HepG2 (cell line): ENCODE results near the gene AGPAT3. TPM values are rescaled to one million over a fixed set of nuclear protein-coding genes. Genes with fewer than 3 reads are reported as not detected.

Source experiments
- ATAC-seq: fragments of 200-7000 bp; cut with Tn5 transposase; 3 replicates; pipeline ENCODE4 v1.9.1; 2020; ENCODE audit warnings: mild to moderate bottlenecking, moderate library complexity
- BruUV-seq: library from RNA; stranded (reverse); fragments of 400-500 nt; replicated peaks from 2 replicates; lab custom pipeline; 2021; lab: Mats Ljungman, UMichigan
- CTCF ChIA-PET: fragments of 300-600 bp; formaldehyde crosslinking; extraction: SDS; loops from one replicate; lab custom pipeline; 2021; ENCODE audit warnings: low total read pairs, inconsistent platforms, low intra/inter-chr PET ratio; lab: Yijun Ruan, JAX
- POLR2A ChIA-PET: fragments of 350-600 bp; sonication (Branson Sonifier 250); formaldehyde crosslinking; loops from one replicate; lab custom pipeline; 2020; ENCODE audit warnings: antibody characterized with exemption, inconsistent platforms; lab: Yijun Ruan, JAX
- DNase-seq: peaks from one replicate; pipeline ENCODE4 v3.0.0-alpha.2; 2015; ENCODE audit warnings: low spot score
- FAIRE-seq: peaks from 3 replicates; lab custom pipeline; 2011; peaks lifted over from hg19 to GRCh38; lab: Jason Lieb, UNC
- H2AFZ ChIP-seq: one replicate; pipeline ENCODE4 v1.6.1; 2011; ENCODE audit warnings: low read length, inconsistent platforms
- H3K27ac ChIP-seq: fragments of 300-600 bp; 3 replicates; pipeline ENCODE4 v1.8.0; 2011; ENCODE audit warnings: mixed run types, mild to moderate bottlenecking, mixed read lengths, low read length, inconsistent platforms; ENCODE audit not compliant: insufficient read depth; ENCODE audit errors: extremely low read length
- H3K27me3 ChIP-seq, 2 experiments: fragments of 200-600 bp in 1 of 2; 2 replicates in 1 of 2; 3 replicates in 1 of 2; pipeline versions ENCODE4 v1.6.0 to v1.8.0; 2011; ENCODE audit warnings: low read length in 2 of 2, mild to moderate bottlenecking in 2 of 2, moderate library complexity in 2 of 2, inconsistent platforms in 1 of 2; ENCODE audit not compliant: insufficient read depth in 2 of 2, control insufficient read depth in 1 of 2
- H3K36me3 ChIP-seq, 2 experiments: fragments of 200-600 bp in 1 of 2; replicated peaks in 1 of 2; 2 replicates in 1 of 2; 3 replicates in 1 of 2; pipeline versions ENCODE4 v1.5.1 to v1.8.0; 2011; ENCODE audit warnings: low read length in 2 of 2, inconsistent platforms in 1 of 2; ENCODE audit not compliant: insufficient read depth in 2 of 2, control insufficient read depth in 1 of 2
- H3K4me1 ChIP-seq: 2 replicates; pipeline ENCODE4 v1.5.1; 2012; ENCODE audit warnings: low read length, inconsistent platforms; ENCODE audit not compliant: insufficient read depth
- H3K4me2 ChIP-seq: 2 replicates; pipeline ENCODE4 v1.6.0; 2011; ENCODE audit warnings: low read depth, low read length, inconsistent platforms
- H3K4me3 ChIP-seq, 3 experiments: fragments of 200-600 bp in 1 of 3; sonication (generic), shearing (Covaris generic) in 1 of 3; replicated peaks in 1 of 3; 2 replicates each; pipeline ENCODE4 v1.5.1; 2011 to 2016; ENCODE audit warnings: low read length in 3 of 3, inconsistent platforms in 2 of 3, low read depth in 2 of 3, mild to moderate bottlenecking in 2 of 3, control low read depth in 1 of 3, mixed read lengths in 1 of 3; ENCODE audit not compliant: insufficient read depth in 1 of 3
- H3K79me2 ChIP-seq: one replicate; pipeline ENCODE4 v1.6.1; 2011; ENCODE audit warnings: low read length, inconsistent platforms; ENCODE audit not compliant: insufficient read depth
- H3K9ac ChIP-seq: 2 replicates; pipeline ENCODE4 v1.6.0; 2011; ENCODE audit warnings: mild to moderate bottlenecking, low read depth, low read length, inconsistent platforms; ENCODE audit not compliant: insufficient read depth
- H3K9me3 ChIP-seq: 2 replicates; pipeline ENCODE4 v1.5.1; 2012; ENCODE audit warnings: mild to moderate bottlenecking, low read length
- H4K20me1 ChIP-seq: 2 replicates; pipeline ENCODE4 v1.6.0; 2011; ENCODE audit warnings: inconsistent platforms, mild to moderate bottlenecking, low read length, moderate library complexity; ENCODE audit not compliant: insufficient read depth
- ARHGAP35 ChIP-seq: sonication (generic); formaldehyde crosslinking; IDR thresholded peaks from 2 replicates; pipeline ENCODE4 v1.9.0; 2022; ENCODE audit warnings: mild to moderate bottlenecking, inconsistent platforms, moderate library complexity, missing genetic modification reagents, borderline replicate concordance
- DMTF1 ChIP-seq: sonication (generic); formaldehyde crosslinking; IDR thresholded peaks from 2 replicates; pipeline ENCODE4 v1.4.0; 2020; ENCODE audit warnings: mild to moderate bottlenecking, missing genetic modification reagents
- HOXA7 ChIP-seq: sonication (generic); formaldehyde crosslinking; IDR thresholded peaks from 2 replicates; pipeline ENCODE4 v1.8.1; 2022; ENCODE audit warnings: mild to moderate bottlenecking, missing genetic modification reagents, moderate library complexity
- IRF1 ChIP-seq: sonication (generic); formaldehyde crosslinking; IDR thresholded peaks from 2 replicates; pipeline ENCODE4 v1.4.0; 2020; ENCODE audit warnings: low read depth, mild to moderate bottlenecking, missing genetic modification reagents
- NFIC ChIP-seq: IDR thresholded peaks from 2 replicates; pipeline ENCODE4 v1.6.1; 2012; ENCODE audit warnings: mild to moderate bottlenecking, low read length, inconsistent platforms
- NFYB ChIP-seq: sonication (generic); formaldehyde crosslinking; IDR thresholded peaks from 2 replicates; pipeline ENCODE4 v1.4.0; 2020; ENCODE audit warnings: missing genetic modification reagents
- PAWR ChIP-seq: sonication (generic); formaldehyde crosslinking; IDR thresholded peaks from 2 replicates; pipeline ENCODE4 v1.4.0; 2020; ENCODE audit warnings: missing genetic modification reagents, mild to moderate bottlenecking, borderline replicate concordance
- PAXIP1 ChIP-seq: sonication (generic); formaldehyde crosslinking; conservative IDR thresholded peaks from 2 replicates; pipeline ENCODE4 v1.4.0; 2020; ENCODE audit warnings: mild to moderate bottlenecking, missing genetic modification reagents, moderate library complexity
- PHF8 ChIP-seq: sonication (generic); formaldehyde crosslinking; IDR thresholded peaks from 2 replicates; pipeline ENCODE4 v1.5.0; 2020; ENCODE audit warnings: missing genetic modification reagents
- SCMH1 ChIP-seq: sonication (generic); formaldehyde crosslinking; IDR thresholded peaks from 2 replicates; pipeline ENCODE4 v1.9.0; 2021; ENCODE audit warnings: missing genetic modification reagents, mild to moderate bottlenecking, borderline replicate concordance
- SUZ12 ChIP-seq: fragments of 150-350 bp; IDR thresholded peaks from 2 replicates; pipeline ENCODE4 v1.6.1; 2014; ENCODE audit warnings: low read depth, low read length
- THAP11 ChIP-seq: IDR thresholded peaks from 2 replicates; pipeline ENCODE4 v1.6.1; 2016; ENCODE audit warnings: missing biosample characterization, missing genetic modification reagents
- ZNF616 ChIP-seq: sonication (generic); formaldehyde crosslinking; IDR thresholded peaks from 2 replicates; pipeline ENCODE4 v1.5.0; 2020; ENCODE audit warnings: low read depth, mild to moderate bottlenecking, missing genetic modification reagents
- WGBS: methylation state at CpG from one replicate; pipeline ENCODE4 v1.1.6; 2017; ENCODE audit warnings: low lambda C conversion rate; 5-methylcytosine and 5-hydroxymethylcytosine counted together
- in situ Hi-C: cut with HindIII; loops from 2 replicates; pipeline ENCODE4 v1.10.0; 2017; ENCODE audit warnings: low pct_unique_long_range_greater_than_20kb; ENCODE audit not compliant: extremely low pct_ligation_motif_present
- intact Hi-C: fragments of 100-400 bp; cut with micrococcal nuclease; formaldehyde crosslinking; loops from one replicate; pipeline ENCODE4 v1.10.0; 2022; ENCODE audit not compliant: unreplicated experiment
- polyA plus RNA-seq, 8 experiments: library from polyadenylated mRNA; depleted of rRNA in 3 of 8; stranded (reverse) in 7 of 8; unstranded in 1 of 8; fragments of >200 nt; fragmentation: Illumina TruSeq in 4 of 8; extraction: Trizol in 4 of 8; gene quantifications; 2 replicates each; pipeline versions ENCODE4 v1.2.1 to v1.2.3, GENCODE V29; 2011 to 2016; ENCODE audit warnings: low read depth in 4 of 8, missing spikeins in 1 of 8, mixed read lengths in 1 of 8; ENCODE audit not compliant: insufficient read depth in 1 of 8
- total RNA-seq, 5 experiments: library from RNA; depleted of rRNA; stranded (reverse); fragments of >200 nt; fragmentation: Illumina TruSeq; extraction: Trizol; gene quantifications; 2 replicates each; pipeline ENCODE4 v1.2.3, GENCODE V29; 2016; ENCODE audit warnings: low read depth in 1 of 5

Gene AGPAT3
- total and polyA plus RNA-seq, 2 of the 13 experiments (the other 11 are each of a cell fraction or from before 2014, with no cell fraction given) = 32.2 to 54.4 TPM

- H3K27ac ChIP-seq = no peak overlapping the region
- WGBS = 90% methylated on average over 6 of the region's 6 CpGs
- ATAC-seq (no peak), DNase-seq (no peak), FAIRE-seq (no peak)
- H3K4me3 ChIP-seq = no peak overlapping the region
- ChIA-PET POLR2A (no interaction called here), CTCF (no interaction called here)
- TF ChIP-seq ARHGAP35 (CRISPR knock-in tag) (no peak), HOXA7 (CRISPR knock-in tag) (no peak), IRF1 (CRISPR knock-in tag) (no peak), SUZ12 (no peak)
- BruUV-seq = no TSS peak
- H3K9me3 ChIP-seq = no peaks in the 10 kb centered on the region
- intact Hi-C loops = loop anchor here (10.0 kb wide), 1 partner anchor 99 kb away; no protein-coding TSS in a partner anchor
- H2AFZ ChIP-seq = no peak overlapping the region
- no peak overlapping the region for H3K9ac ChIP-seq
- in situ Hi-C loops = no loop called here
- H3K4me2 ChIP-seq = no peak overlapping the region
- H3K79me2 ChIP-seq = peaks cover 44% of the 10 kb centered on the region
- H3K4me1 ChIP-seq = peaks cover 46% of the 10 kb centered on the region
- H4K20me1 ChIP-seq = peaks cover 24% of the 10 kb centered on the region; the same call in 1 of the 2 replicates
- H3K27me3 ChIP-seq = no peaks in the 10 kb centered on the region
- H3K36me3 ChIP-seq = no peaks in the 10 kb centered on the region
These were observed 48.9 kb downstream of the AGPAT3 start for GRCh38 chr21:43913928-43914327.

GRCh38 chr21:43916076-43916475, 51.1 kb downstream of the AGPAT3 start:
- FAIRE-seq (no peak), DNase-seq (no peak), ATAC-seq (no peak)
- in situ Hi-C loops (no loop called here), intact Hi-C loops (loop anchor here (10.0 kb wide), 1 partner anchor 101 kb away; no protein-coding TSS in a partner anchor)
- Histone ChIP-seq H3K27ac (no peak overlapping the region), H3K9ac (no peak overlapping the region), H3K4me2 (no peak overlapping the region), H3K79me2 (peaks cover 51% of the 10 kb centered on the region), H3K27me3 (no peaks in the 10 kb centered on the region), H3K4me3 (no peak overlapping the region), H3K36me3 (no peaks in the 10 kb centered on the region), H4K20me1 (peaks cover 24% of the 10 kb centered on the region; the same call in 1 of the 2 replicates), H2AFZ (no peak overlapping the region), H3K4me1 (peaks cover 40% of the 10 kb centered on the region), H3K9me3 (no peaks in the 10 kb centered on the region)
- CTCF ChIA-PET = no interaction called here
- no TSS peak for BruUV-seq
- 94% methylated on average over 9 of the region's 9 CpGs for WGBS
- POLR2A ChIA-PET = no interaction called here
- TF ChIP-seq NFIC (no peak), PAWR (CRISPR knock-in tag) (no peak), PAXIP1 (no peak), NFYB (CRISPR knock-in tag) (no peak), PHF8 (CRISPR knock-in tag) (no peak), DMTF1 (no peak), SCMH1 (CRISPR knock-in tag) (no peak), THAP11 (no peak), ZNF616 (CRISPR knock-in tag) (no peak)
